HCT116 (cell line): ENCODE results near the gene HAAO. TPM values are rescaled to one million over a fixed set of nuclear protein-coding genes. Genes with fewer than 3 reads are reported as not detected.

ENCODE experiments used
- ATAC-seq: fragments of 200-7000 bp; cut with Tn5 transposase; 2 replicates; pipeline ENCODE4 v1.9.1; 2020; ENCODE audit warnings: mild to moderate bottlenecking, moderate library complexity
- BruUV-seq: library from RNA; stranded (reverse); fragments of 400-500 nt; replicated peaks from 2 replicates; lab custom pipeline; 2021; lab: Mats Ljungman, UMichigan
- CTCF ChIA-PET: fragments of 300-600 bp; sonication (Branson Sonifier 250); formaldehyde crosslinking; loops from one replicate; lab custom pipeline; 2021; ENCODE audit warnings: antibody characterized with exemption; lab: Charles Lee
- POLR2A ChIA-PET: fragments of 300-600, 350-600 bp; sonication (Branson Sonifier 250); formaldehyde crosslinking; loops from one replicate; lab custom pipeline; 2021; ENCODE audit warnings: antibody characterized with exemption; lab: Charles Lee
- RAD21 ChIA-PET, 2 experiments: fragments of 300-600 bp; sonication (Branson Sonifier 250); formaldehyde crosslinking; loops; one replicate each; lab custom pipeline; 2023; ENCODE audit warnings: low total read pairs in 2 of 2; ENCODE audit not compliant: uncharacterized antibody in 2 of 2, unreplicated experiment in 2 of 2, low non-redundant PET in 1 of 2; lab: Charles Lee
- DNase-seq: peaks from one replicate; pipeline ENCODE4 v3.0.0-alpha.2; 2010; ENCODE audit warnings: low read depth, low spot score
- H2AFZ ChIP-seq: fragments of 200-600 bp; shearing (Covaris generic), sonication (generic); 2 replicates; pipeline ENCODE4 v1.6.1; 2017; ENCODE audit warnings: low read depth, mixed run types, mixed read lengths, antibody characterized with exemption, low read length; ENCODE audit not compliant: poor library complexity, severe bottlenecking
- H3K27ac ChIP-seq: 2 replicates; pipeline ENCODE4 v1.5.1; 2012; ENCODE audit warnings: low read depth, low read length
- H3K27me3 ChIP-seq: fragments of 200-600 bp; sonication (generic); 2 replicates; pipeline ENCODE4 v1.6.1; 2016; ENCODE audit warnings: mixed run types, low read length, mixed read lengths; ENCODE audit not compliant: insufficient read depth
- H3K36me3 ChIP-seq, 2 experiments: fragments of 200-500 bp in 1 of 2; fragments of 200-600 bp in 1 of 2; sonication (Bioruptor generic) in 1 of 2; sonication (generic) in 1 of 2; 2 replicates each; pipeline versions ENCODE4 v1.5.1 to v1.6.1; 2014 to 2016; ENCODE audit warnings: low read length in 2 of 2, inconsistent platforms in 1 of 2, mixed read lengths in 1 of 2, mixed run types in 1 of 2; ENCODE audit not compliant: insufficient read depth in 2 of 2, control insufficient read depth in 1 of 2
- H3K4me1 ChIP-seq, 2 experiments: fragments of 200-600 bp in 1 of 2; sonication (generic) in 1 of 2; 2 replicates each; pipeline versions ENCODE4 v1.5.1 to v1.6.1; 2012 to 2017; ENCODE audit warnings: low read length in 2 of 2, inconsistent platforms in 1 of 2, mild to moderate bottlenecking in 1 of 2, mixed read lengths in 1 of 2, mixed run types in 1 of 2, moderate library complexity in 1 of 2; ENCODE audit not compliant: insufficient read depth in 2 of 2, control insufficient read depth in 1 of 2
- H3K4me2 ChIP-seq: fragments of 200-600 bp; sonication (generic); 2 replicates; pipeline ENCODE4 v1.6.1; 2017; ENCODE audit warnings: mixed run types, low read length, mixed read lengths
- H3K4me3 ChIP-seq, 2 experiments: fragments of 200-600 bp in 1 of 2; sonication (generic) in 1 of 2; replicated peaks in 1 of 2; 2 replicates each; pipeline ENCODE4 v1.5.1; 2011 to 2016; ENCODE audit warnings: low read length in 2 of 2, control low read depth in 1 of 2, low read depth in 1 of 2, mild to moderate bottlenecking in 1 of 2, mixed read lengths in 1 of 2, mixed run types in 1 of 2
- H3K79me2 ChIP-seq: fragments of 200-600 bp; sonication (generic); 2 replicates; pipeline ENCODE4 v1.6.1; 2017; ENCODE audit warnings: mild to moderate bottlenecking, mixed run types, low read length, moderate library complexity, mixed read lengths; ENCODE audit not compliant: insufficient read depth
- H3K9ac ChIP-seq: fragments of 200-600 bp; sonication (generic); 2 replicates; pipeline ENCODE4 v1.6.1; 2016; ENCODE audit warnings: low read length, mixed read lengths
- H3K9me2 ChIP-seq: fragments of 200-600 bp; sonication (generic), shearing (Covaris generic); 2 replicates; pipeline ENCODE4 v1.6.1; 2017; ENCODE audit warnings: mixed run types, mild to moderate bottlenecking, moderate library complexity; ENCODE audit not compliant: insufficient read depth
- H3K9me3 ChIP-seq, 2 experiments: fragments of 200-500 bp in 1 of 2; fragments of 200-600 bp in 1 of 2; sonication (Bioruptor generic) in 1 of 2; sonication (generic) in 1 of 2; 2 replicates each; pipeline ENCODE4 v1.6.1; 2014 to 2017; ENCODE audit warnings: low read length in 2 of 2, mixed read lengths in 2 of 2, inconsistent platforms in 1 of 2, low read depth in 1 of 2, mild to moderate bottlenecking in 1 of 2, mixed run types in 1 of 2, moderate library complexity in 1 of 2; ENCODE audit not compliant: control insufficient read depth in 1 of 2, insufficient read depth in 1 of 2
- H4K20me1 ChIP-seq: fragments of 200-600 bp; sonication (generic), shearing (Covaris generic); 2 replicates; pipeline ENCODE4 v1.6.1; 2017; ENCODE audit warnings: mixed run types, mild to moderate bottlenecking, moderate library complexity; ENCODE audit not compliant: insufficient read depth
- ELF1 ChIP-seq: IDR thresholded peaks from 2 replicates; pipeline ENCODE4 v1.6.1; 2012; ENCODE audit warnings: low read depth, borderline replicate concordance
- EZH2phosphoT487 ChIP-seq: fragments of 200-600 bp; IDR thresholded peaks from 2 replicates; pipeline ENCODE4 v1.6.1; 2018; ENCODE audit warnings: antibody characterized with exemption, borderline replicate concordance
- FOSL1 ChIP-seq: IDR thresholded peaks from 2 replicates; pipeline ENCODE4 v1.6.1; 2012; ENCODE audit warnings: low read depth
- JUND ChIP-seq: IDR thresholded peaks from 2 replicates; pipeline ENCODE4 v1.6.1; 2012
- POLR2A ChIP-seq: IDR thresholded peaks from 2 replicates; pipeline ENCODE4 v1.7.0; 2011; ENCODE audit warnings: borderline replicate concordance; ENCODE audit not compliant: insufficient read depth, insufficient read length; ENCODE audit errors: extremely low read depth
- POLR2AphosphoS5 ChIP-seq: IDR thresholded peaks from 2 replicates; pipeline ENCODE4 v1.6.1; 2011; ENCODE audit warnings: mild to moderate bottlenecking, low read depth, low read length, moderate library complexity
- RAD21 ChIP-seq: IDR thresholded peaks from 2 replicates; pipeline ENCODE4 v1.6.1; 2012; ENCODE audit warnings: low read depth, mild to moderate bottlenecking
- REST ChIP-seq: IDR thresholded peaks from 2 replicates; pipeline ENCODE4 v1.6.1; 2012; ENCODE audit warnings: low read depth
- SP1 ChIP-seq: IDR thresholded peaks from 2 replicates; pipeline ENCODE4 v1.6.1; 2012; ENCODE audit warnings: low read depth
- SRF ChIP-seq: IDR thresholded peaks from 2 replicates; pipeline ENCODE4 v1.6.1; 2012; ENCODE audit warnings: low read depth
- TCF7L2 ChIP-seq: IDR thresholded peaks from 2 replicates; pipeline ENCODE4 v1.7.0; 2011; ENCODE audit warnings: borderline replicate concordance, inconsistent platforms; ENCODE audit not compliant: insufficient read depth, insufficient read length; ENCODE audit errors: extremely low read depth
- ZFX ChIP-seq: fragments of 450-650 bp; IDR thresholded peaks from 2 replicates; pipeline ENCODE4 v1.6.1; 2017
- intact Hi-C: fragments of 100-400 bp; cut with micrococcal nuclease; formaldehyde crosslinking; loops from 2 replicates; pipeline ENCODE4 v1.10.0; 2022
- total RNA-seq: library from RNA; stranded (reverse); gene quantifications from one replicate; pipeline ENCODE4 v1.2.1, GENCODE V29; 2021; ENCODE audit not compliant: unreplicated experiment

The HAAO gene
- total RNA-seq, 1 experiment from 2014 or later, result not detected

GRCh38 chr2:42755191-42755880 is 37.0 kb downstream of the HAAO start:
- BruUV-seq, result no TSS peak
- no peaks in the 10 kb centered on the region for H3K9me3 ChIP-seq
- no peak overlapping the region for H3K9ac ChIP-seq
- no peaks in the 10 kb centered on the region for H4K20me1 ChIP-seq
- H3K4me3 ChIP-seq, result no peak overlapping the region
- H3K9me2 ChIP-seq, result no peaks in the 10 kb centered on the region
- no peaks in the 10 kb centered on the region for H3K4me1 ChIP-seq
- no peaks in the 10 kb centered on the region for H3K79me2 ChIP-seq
- ChIA-PET POLR2A (no interaction called here), CTCF (no interaction called here), RAD21 (no interaction called here)
- no peak overlapping the region for H3K27ac ChIP-seq
- ATAC-seq (no peak), DNase-seq (no peak)
- no peak overlapping the region for H2AFZ ChIP-seq
- intact Hi-C loops, result no loop called here
- H3K4me2 ChIP-seq, result no peak overlapping the region
- no peaks in the 10 kb centered on the region for H3K36me3 ChIP-seq
- no peak for TF ChIP-seq RAD21
- no peaks in the 10 kb centered on the region for H3K27me3 ChIP-seq

GRCh38 chr2:42754776-42755140 is 37.6 kb downstream of the HAAO start:
- no TSS peak for BruUV-seq
- CTCF ChIA-PET, result no interaction called here

More at GRCh38 chr2:42754776-42755140, 37.6 kb downstream of the HAAO start:
- no peak overlapping the region for H3K27ac ChIP-seq
- TF ChIP-seq SRF (no peak), JUND (no peak), ZFX (no peak), REST (no peak), POLR2AphosphoS5 (no peak), FOSL1 (no peak), ELF1 (no peak), TCF7L2 (no peak), POLR2A (no peak), EZH2phosphoT487 (no peak), SP1 (no peak)
- TF ChIP-seq, all 23 proteins: peak for 0
- H4K20me1 ChIP-seq, result no peaks in the 10 kb centered on the region
- no peak overlapping the region for H3K4me2 ChIP-seq
- H3K79me2 ChIP-seq, result no peaks in the 10 kb centered on the region
- no peak for DNase-seq
- H3K9me2 ChIP-seq, result no peaks in the 10 kb centered on the region
- H3K36me3 ChIP-seq, result no peaks in the 10 kb centered on the region
- no peak for ATAC-seq
- H3K4me1 ChIP-seq, result no peaks in the 10 kb centered on the region
- no peaks in the 10 kb centered on the region for H3K9me3 ChIP-seq
- no peaks in the 10 kb centered on the region for H3K27me3 ChIP-seq
- ChIA-PET POLR2A (no interaction called here), RAD21 (no interaction called here)
- H3K9ac ChIP-seq, result no peak overlapping the region
- H2AFZ ChIP-seq, result no peak overlapping the region
- intact Hi-C loops, result no loop called here
- no peak overlapping the region for H3K4me3 ChIP-seq
